G401.6 (cell line): ENCODE data around the gene INSIG2.
"Not testable (repeated sequence)": the region's sequence is repeated elsewhere in the genome, so short reads cannot be mapped to it uniquely, and the experiment has no call there.

Source experiments
- FAIRE-seq: peaks from 2 replicates; lab custom pipeline; 2012; peaks lifted over from hg19 to GRCh38; lab: Jason Lieb, UNC

INSIG2 gene

DNA sequence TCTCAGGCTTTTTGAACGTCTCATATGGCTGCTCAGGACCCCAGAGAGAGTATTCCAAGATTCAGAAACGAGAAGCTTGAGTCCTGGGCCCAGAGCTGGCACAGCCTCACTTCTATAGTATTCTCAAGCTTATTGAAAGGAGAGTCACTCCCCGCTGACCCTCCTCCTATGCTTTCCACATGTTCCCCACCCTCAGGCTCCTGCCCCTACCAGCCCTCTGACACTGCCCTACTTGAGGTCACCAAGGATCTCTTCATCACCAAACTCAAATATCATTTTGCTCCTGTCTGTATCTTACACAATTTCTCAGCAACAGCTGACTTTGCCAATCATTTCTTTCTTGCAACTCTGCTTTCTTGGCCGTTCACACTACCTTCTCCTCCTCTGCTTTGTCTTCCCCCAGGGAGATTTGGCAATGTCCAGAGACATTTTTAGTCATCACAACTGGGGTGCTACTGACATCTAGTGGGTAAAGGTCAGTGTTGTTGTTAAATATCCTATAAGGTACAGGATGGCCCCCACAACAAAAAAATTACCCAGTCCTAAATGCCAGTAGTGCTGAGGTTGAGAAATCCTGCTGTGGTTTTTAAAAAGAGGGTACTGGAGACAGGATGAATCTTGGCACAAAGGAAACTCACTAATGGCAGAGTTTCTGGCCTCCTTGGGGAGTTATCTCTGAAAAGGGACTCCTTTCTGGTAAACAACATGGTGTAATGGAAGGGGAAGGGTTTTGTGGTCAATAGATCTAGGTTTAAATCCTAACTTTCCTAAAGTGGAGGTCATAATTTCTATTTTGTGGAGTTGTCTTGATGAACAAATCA lies 26.9 kb upstream of the INSIG2 start:
- FAIRE-seq, result no peak

DNA sequence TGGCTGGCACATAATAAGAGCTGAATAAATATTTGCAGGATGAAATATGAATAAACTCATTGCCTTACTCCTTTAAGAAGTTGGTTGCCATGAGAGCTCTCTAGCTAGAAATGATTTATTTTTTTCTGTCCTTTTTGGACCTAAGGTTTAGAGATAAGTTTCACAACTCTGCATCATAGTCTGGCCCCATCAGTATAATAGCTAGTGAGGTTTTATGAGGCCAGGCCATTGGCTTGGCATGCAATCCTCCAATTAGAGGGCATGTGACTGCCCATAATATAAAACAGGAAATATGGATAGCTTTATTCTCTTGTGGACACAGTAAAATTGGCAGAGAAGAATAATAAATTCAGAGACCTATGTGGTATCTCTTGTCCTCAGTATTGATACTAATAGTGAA lies 26.2 kb upstream of the INSIG2 start:
- no peak for FAIRE-seq

DNA sequence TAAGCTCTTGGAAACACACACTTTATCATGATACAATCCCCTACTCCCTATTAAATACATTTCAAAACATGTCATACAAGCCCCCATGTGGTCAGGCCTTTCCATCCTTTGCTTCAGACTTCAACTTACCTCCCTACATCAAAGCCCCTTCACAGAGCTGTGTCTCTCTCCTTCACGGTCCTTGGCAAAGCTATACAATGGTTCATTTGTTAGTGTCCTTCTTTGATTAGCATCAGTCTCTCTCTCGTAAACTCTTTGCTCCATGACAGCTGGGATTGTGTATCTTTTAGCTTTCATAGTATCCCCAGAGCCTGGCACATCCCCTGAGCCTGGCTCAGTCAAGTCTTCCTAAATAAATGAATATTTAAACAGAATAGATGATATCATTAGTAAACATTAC lies 25.6 kb upstream of the INSIG2 start:
- no peak for FAIRE-seq

DNA sequence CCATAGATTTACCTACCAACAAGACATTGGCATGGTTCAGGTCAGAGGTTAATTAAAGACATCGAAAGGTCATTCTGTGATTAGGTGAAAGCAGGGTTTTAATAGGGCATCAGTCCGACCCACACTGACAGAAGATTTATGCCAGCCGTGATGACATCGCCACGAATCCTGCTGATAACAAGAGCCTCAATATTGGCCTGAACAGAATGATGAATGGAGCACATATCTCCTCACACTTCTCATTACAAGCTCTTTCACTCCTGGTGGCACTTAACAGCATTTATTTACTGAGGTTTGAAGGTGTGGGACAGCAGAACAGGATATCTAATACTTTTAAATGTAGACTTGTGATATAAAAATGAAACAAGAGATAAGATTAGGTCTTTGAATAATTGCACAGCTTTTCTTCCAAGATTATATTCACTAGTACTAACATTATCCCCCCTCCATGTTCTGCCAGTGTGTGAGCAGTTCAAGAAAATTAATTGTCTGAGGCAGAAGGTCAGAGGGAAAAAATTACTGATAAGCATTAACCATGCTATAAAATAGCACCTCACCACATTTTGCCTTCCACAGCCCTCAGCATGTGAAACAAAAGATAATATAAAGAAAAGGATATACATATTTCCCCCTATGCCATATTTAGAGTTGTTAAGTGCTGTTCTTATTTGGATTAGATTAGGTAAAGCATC lies 23.1 kb upstream of the INSIG2 start:
- FAIRE-seq, result no peak

DNA sequence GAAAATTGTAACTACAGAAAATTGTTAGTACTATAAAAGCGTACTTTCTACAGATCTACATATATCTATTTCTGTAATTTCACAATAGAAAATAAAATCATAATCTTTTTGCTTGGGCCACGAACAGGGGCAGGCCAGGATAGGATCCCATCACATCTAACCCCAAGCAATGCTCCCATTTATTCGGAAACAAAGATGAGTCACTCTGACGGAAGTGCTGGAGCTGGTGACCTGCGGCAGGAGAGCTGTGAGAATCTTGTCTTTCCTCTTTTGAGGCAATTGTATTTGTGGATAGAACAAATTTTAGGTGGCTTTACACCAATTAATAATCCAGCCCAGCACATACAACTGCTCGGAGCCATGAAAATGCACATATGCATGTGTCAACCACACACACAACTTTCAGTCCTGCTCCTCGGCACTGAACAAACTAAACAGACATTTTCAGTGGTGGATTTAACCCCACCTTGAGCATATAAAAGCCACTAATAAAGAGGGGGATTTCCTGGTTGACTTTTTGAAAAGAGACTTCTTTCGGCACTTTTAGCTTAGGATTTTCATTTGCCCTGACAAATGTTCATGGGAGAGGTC lies 22.3 kb upstream of the INSIG2 start:
- FAIRE-seq, result no peak

DNA sequence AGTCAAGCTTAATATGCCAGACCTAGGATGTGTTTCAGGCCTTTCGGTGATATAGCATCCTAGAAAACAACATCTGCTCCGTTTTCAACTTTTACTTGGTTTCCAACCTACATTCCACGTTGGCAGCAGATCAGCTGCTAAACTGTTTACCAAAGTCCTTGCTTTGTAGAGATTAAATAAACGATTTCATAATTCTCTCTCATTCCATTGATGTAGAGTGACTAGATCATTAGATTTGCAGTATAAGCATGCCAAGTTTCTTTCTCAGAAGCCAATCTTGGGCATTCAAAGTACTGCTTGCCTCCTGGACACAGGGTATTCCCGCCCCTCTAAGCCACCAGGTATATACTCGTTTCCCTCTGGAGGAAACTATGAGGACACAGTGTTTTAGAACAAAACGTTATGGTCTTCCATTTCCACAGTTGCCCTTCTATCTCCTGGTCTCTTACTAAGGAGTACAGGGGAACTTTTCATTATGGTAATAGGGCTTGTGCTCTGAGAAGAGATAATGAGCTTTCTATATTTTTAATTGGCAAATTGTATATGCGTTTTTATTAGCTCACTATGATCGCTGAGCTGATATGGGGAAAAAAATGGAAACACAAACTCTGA lies 10.5 kb upstream of the INSIG2 start:
- no peak for FAIRE-seq

DNA sequence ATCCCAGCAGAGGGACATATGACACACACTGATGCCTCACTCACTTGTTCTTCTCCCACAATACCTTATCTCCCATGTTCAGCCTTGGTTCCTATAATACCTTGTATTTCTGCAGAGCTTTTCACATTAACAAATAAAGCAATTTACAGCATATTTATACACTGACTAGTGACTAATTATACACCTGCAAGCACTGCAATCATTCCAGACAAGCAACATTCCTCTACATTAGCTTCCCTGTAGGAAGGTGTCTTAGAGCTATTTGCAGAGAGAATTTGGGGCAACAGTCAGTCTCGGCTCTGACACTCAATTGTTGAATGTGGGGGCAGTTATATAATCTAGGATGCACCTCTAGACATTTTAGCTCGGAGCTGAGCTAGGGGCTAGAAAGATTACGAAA lies 9.5 kb upstream of the INSIG2 start:
- no peak for FAIRE-seq

DNA sequence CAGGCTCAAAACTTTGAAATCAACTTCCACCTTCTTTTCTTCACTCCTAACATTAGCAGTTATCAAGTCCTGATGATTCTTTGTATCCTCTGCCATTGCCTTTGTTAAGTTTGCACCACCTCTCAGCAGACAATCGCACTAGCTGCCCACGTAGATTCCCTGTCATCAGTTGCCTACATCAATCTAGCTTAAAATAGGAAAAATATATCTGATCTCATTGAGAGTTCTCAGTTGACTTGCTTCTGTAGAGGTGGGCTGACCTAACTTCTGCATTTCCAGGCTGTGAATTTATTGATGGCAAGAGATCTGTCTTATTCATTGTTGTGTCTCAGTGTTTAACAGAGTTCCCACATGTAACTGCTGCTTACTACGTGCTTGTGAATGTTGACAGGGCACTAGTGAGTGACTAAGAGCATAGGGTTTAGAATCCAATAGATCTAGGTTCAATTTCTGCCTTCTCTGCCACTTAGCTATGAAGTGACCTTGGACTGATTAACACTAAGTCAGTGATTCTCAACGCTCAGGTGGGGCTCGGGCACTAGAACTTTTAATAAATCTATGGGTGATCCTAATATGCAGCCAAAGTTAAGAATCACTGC lies 3.7 kb upstream of the INSIG2 start:
- FAIRE-seq, result no peak

DNA sequence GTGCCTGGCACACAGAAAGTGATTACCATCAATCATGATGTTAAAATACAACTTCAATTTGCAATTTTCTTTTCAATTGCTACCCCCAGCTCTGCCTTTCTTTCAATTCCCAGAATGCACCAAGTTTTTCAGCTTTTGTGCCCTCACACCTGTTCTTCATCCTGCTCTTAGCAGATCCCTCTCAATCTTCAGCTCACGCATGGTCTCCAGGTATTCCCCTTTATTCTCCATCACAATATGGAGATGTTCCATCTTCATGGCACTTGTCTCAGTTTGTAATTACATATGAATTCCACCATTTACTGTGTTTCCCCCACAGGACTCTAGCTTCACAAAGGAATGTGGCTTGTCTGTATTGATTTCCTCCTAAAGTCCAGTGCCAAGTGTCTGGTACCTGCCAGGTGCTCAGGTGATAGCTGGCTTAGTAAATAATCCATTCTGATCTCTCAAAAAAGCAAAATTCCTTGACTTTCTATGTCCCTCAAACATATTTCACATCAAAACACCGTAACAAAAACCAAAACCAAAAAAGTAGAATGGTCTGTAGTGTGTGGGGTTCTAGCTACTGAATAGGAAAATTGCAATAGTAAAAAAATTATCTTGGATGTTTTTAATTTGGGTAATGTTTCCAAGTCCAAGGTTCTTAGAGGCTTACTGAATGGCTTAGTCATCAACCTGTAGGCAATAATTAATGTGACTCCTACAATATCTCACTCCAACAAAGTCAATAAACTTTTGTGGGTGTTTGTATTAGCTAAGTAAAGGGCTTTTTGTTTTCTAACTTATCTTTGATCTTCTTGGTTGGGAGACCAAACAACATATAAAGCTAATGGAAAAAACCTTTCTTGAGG lies 2.9 kb upstream of the INSIG2 start:
- FAIRE-seq, result no peak

DNA sequence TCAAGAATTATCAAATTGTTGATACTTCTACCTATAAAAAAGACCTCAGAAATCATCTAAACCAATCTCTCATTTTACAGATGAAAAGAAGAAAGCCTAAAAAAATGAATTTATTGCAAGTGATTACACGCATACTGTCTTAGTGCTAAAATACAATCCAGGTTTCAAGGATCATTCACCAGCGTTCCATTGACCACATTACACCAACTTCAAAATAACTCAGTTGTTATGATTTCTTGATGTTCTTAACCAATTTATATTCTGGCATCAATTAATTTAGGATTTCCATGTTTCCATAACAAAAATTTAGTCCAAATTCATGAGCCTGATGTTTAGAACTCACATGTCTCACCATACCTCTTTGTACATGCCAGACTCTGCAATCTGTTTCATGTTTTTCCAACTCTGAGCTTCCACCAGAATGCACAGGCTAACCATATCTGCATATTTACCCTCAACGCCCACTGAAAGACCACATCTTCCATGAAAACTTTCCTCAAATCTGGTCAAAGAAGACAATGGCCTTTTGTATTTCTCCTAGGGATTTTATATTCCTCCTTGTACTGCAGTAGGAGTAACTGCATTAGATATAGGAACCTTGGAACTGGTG lies 2.1 kb upstream of the INSIG2 start:
- no peak for FAIRE-seq

DNA sequence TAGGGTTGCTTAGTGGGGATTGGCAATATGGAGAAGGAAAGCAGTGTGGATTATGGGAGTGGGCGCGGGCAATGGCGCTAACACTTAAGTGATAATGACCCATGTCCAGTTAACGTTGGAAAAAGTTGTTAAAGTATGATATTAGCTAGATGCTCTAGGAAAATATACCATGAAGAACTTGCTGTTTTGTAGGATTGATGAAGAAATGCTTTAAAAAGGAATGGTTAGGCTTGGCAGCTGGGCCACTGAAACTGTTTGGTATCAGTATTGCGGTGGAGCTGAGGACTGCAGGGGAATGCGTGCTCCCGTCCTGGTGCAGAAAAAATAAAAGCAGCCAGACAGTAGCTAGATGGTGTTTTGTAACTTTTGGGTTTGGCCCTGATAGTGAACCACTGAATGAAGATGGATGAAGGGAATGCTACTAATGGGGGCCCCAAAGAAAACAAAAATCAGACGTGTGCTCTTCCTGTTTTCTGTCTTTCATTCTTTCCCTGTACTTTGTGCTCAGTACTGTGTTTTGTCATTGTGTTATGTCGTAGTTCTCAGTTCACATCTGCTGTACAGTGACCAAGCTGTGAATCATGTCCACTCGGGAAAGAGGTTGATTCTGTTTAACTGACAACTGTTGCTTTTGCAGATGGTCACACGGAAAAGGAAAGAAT lies 999 bp downstream of the INSIG2 start:
- FAIRE-seq, result no peak

DNA sequence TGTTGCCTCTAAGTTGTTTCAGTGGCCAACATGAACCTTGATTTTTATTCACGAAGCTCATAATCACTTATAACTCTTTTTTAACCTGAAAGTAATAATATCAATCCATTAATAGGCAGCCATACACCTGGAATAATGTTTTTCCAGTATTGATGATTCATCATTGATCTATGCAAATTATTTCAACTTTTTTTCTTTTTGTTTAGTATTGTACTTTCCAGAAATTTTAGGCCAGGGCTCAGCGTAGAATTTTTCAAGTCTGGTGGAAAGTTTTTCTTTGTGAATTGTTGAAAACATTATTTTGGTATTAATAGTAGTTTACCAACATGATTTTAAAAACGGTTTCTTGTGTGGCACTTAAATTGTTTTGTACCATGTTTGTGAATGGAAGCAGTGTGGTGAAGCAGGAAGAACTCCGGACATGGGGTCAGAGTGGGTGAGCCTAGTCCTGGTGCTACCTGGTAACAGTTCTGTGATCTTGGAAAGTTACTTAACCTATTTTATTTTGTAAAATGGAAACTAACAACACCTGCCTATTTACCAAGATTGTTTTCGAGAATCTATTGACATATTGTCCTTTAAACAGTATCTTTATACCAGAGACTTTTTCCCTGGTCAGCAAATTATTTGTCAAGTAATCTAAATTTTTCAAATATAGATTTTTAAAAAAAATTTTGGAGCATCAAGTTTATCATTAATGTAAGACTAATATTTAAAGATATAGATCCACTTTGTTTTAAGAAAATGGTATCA lies 2.3 kb downstream of the INSIG2 start:
- FAIRE-seq, result no peak

DNA sequence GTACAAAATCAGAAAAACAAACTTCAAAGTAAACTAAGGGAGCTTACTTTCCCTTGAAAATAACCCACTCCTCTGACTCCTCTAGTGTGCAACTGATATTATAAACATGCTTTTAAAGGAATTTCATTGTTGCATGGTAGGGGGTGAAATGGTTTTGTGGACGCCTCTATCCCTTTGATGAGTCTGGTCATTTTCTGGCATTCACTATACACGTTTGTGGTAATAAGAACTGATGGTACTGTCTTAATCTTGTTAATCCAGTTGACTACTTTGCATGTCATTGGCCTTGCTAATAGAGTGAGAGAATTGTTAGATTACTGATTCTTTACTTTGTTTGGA lies 2.8 kb downstream of the INSIG2 start:
- no peak for FAIRE-seq

DNA sequence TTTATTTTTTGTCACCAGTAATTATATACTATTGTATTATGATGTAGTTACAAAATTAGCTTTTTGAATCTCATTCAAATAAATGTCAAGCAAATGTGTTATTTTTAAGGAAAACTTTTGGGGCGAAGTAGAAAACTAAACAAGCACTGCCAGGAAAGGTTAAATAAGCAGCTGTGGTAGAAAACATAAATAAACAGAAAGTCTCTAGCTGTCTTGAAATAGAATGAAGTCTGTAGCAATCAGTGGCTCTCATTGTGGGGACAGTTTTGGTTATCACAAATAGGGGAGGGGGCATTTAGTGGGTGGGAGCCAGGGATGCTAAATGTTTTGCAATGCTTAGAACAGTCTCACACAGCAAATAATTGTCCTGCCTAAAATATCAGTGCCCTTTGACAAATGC lies 3.4 kb downstream of the INSIG2 start:
- FAIRE-seq, result no peak

DNA sequence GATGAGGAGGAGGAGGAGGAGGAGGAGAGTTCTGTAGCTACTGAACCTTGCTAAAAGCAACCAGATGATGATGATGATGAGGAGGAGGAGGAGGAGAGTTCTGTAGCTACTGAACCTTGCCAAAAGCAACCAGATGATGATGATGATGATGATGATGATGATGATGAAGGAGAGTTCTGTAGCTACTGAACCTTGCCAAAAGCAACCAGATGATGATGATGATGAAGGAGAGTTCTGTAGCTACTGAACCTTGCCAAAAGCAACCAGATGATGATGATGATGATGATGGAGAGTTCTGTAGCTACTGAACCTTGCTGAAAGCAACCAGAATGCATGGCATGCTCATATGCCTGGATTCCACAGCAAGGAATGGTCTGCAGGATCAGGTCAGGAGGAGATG lies 5.8 kb downstream of the INSIG2 start:
- FAIRE-seq, result not testable (repeated sequence)

DNA sequence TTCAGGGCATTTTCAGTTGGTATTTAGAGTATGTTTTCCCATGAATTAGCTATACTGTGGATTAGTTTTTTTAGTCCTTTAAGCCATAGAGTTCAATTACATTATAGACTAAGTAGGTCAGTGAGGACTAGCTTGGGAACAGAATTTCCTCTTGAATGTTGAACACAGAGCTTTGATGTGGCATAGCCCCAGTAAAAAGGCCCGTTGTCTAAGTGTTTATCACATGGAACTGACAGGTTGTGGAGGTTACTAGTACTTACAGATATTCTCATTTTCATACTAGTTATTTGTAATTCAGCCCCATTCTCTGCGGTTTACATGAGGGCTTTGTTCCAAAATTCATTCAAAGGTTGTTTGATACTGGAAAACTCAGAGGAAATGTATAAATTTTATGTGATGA lies 6.2 kb downstream of the INSIG2 start:
- FAIRE-seq, result no peak

DNA sequence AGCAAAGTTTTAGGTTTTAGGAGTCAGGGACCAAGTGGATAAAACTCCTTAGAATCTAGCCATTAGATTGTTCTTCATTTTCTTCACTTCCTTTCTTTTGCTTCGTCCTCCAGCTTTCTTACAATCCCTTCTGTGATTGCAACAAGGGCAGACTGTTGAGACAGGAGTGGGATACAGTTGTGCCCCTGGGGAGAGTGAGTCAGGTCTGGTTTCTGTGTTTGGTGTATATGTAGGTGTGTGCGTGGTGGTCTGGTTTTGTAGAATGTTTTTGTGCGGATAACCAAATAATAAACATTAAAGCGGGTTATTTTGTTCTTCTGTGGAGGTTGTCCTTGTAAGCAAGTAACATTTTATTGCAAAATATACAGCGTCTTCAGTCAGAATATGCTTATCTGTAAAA lies 7.3 kb downstream of the INSIG2 start:
- FAIRE-seq, result no peak

DNA sequence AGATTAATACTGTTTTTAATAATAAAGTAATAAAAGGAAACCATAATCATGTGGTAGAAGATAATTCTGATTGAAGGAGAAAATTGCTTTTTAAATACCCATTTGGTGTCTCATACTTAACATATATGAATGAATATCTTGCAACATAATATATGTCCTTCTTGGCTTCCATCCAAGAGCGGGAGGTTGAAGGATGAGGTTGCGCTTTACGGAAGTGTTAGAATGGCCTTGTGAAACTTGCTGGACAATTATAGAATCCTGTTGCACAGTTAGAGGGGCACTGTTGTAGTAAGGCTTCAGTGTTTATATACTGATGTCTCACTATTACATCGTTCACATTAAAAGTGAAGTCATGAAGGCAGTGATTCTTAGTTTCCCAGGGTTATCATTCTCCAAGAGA lies 9.4 kb downstream of the INSIG2 start:
- no peak for FAIRE-seq

DNA sequence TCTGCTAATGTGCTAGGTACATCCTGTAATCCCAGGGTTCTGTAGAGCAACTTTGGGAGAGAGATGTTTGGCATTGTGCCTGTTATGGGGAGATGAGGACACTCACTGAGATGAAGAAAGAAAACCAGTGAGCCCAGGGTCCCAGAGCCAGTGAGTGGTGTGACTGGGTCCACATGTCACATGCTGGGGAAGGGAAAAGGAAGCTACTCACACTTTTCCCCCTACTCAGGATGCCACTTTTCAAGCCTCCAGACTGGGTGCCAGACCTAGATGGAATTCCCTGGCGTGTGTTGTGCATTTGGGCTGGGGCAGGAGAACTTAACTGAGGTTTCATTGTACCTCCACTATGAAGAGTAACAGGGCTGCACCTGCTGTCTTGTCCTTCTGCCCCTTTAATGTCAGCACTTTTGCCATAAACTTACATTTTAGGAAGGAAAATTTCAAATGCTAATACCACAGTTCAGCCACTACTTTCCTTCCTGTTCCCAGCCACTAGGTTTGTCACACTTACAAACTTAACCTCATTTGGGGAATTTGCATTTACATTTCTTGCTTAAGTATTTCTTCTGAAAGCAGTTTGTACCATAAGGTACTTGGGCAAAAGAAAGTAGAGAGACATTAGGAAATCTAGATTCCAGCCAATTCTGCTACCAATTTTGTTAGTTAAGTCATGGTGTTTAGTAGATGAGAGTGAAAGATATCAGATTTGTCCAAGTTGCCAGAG lies 10.2 kb downstream of the INSIG2 start:
- FAIRE-seq, result no peak
